Liver (tissue), 3 donors: Measurements from ENCODE around the gene DYNLL2.

Source experiments
- CTCF ChIP-seq: fragments of 150-350 bp; IDR thresholded peaks from 2 replicates; pipeline ENCODE4 v1.5.1; 2017; ENCODE audit warnings: improper control_type of control experiment, low read depth, low read length; ENCODE audit not compliant: missing input control
- EGR1 ChIP-seq, 2 donors: IDR thresholded peaks; 2 replicates each; pipeline ENCODE4 v1.6.1; 2016 to 2018; ENCODE audit warnings: antibody characterized with exemption in 2 of 2, low read depth in 2 of 2
- FOXA1 ChIP-seq: IDR thresholded peaks from 2 replicates; pipeline ENCODE4 v1.6.1; 2016; ENCODE audit warnings: antibody characterized with exemption
- HNF4A ChIP-seq, 2 donors: conservative IDR thresholded peaks; 2 replicates each; pipeline ENCODE4 v1.6.1; 2016; ENCODE audit warnings: antibody characterized with exemption in 2 of 2, mild to moderate bottlenecking in 2 of 2
- HNF4G ChIP-seq: IDR thresholded peaks from 2 replicates; pipeline ENCODE4 v1.6.1; 2016; ENCODE audit warnings: antibody characterized with exemption
- MAX ChIP-seq: IDR thresholded peaks from 2 replicates; pipeline ENCODE4 v1.6.1; 2016; ENCODE audit warnings: antibody characterized with exemption
- NR2F2 ChIP-seq: IDR thresholded peaks from 2 replicates; pipeline ENCODE4 v1.6.1; 2016; ENCODE audit warnings: antibody characterized with exemption
- RAD21 ChIP-seq, 2 donors: IDR thresholded peaks; 2 replicates each; pipeline ENCODE4 v1.6.1; 2016; ENCODE audit warnings: antibody characterized with exemption in 2 of 2, mild to moderate bottlenecking in 2 of 2
- RXRA ChIP-seq, 2 donors: IDR thresholded peaks; 2 replicates each; pipeline ENCODE4 v1.6.1; 2017 to 2018; ENCODE audit warnings: antibody characterized with exemption in 2 of 2, mild to moderate bottlenecking in 1 of 2
- SP1 ChIP-seq: IDR thresholded peaks from 2 replicates; pipeline ENCODE4 v1.6.1; 2018; ENCODE audit warnings: antibody characterized with exemption, mild to moderate bottlenecking
- YY1 ChIP-seq: IDR thresholded peaks from 2 replicates; pipeline ENCODE4 v1.6.1; 2016; ENCODE audit warnings: antibody characterized with exemption, mild to moderate bottlenecking
- donor health status: healthy.
- donor health status: healthy.

GRCh38 chr17:58117382-58117781 lies 34.2 kb downstream of the DYNLL2 start:
- no peak for TF ChIP-seq HNF4G
- TF ChIP-seq CTCF, result no peak
- TF ChIP-seq YY1, result no peak
- no peak for TF ChIP-seq HNF4A (conservative IDR thresholded peaks at IDR 0.05)
- no peak for TF ChIP-seq SP1
- no peak for TF ChIP-seq FOXA1
- no peak for TF ChIP-seq MAX
- TF ChIP-seq NR2F2, result no peak
- TF ChIP-seq RAD21 (IDR thresholded peaks at IDR 0.05), result no peak
- TF ChIP-seq EGR1 (IDR thresholded peaks at IDR 0.05; ENCODE audit: low read depth in 2 of 2), result no peak
- TF ChIP-seq RXRA (IDR thresholded peaks at IDR 0.05), result no peak
